SH-SY5Y (cell line): ENCODE measurements around the gene SPATA4.

ENCODE experiments used
- GATA2 ChIP-seq: IDR thresholded peaks from 2 replicates; pipeline ENCODE4 v1.6.1; 2011; ENCODE audit warnings: mild to moderate bottlenecking, low read depth, low read length
- GATA3 ChIP-seq: IDR thresholded peaks from 2 replicates; pipeline ENCODE4 v1.6.1; 2011; ENCODE audit warnings: low read depth, mild to moderate bottlenecking, low read length, moderate library complexity

Gene SPATA4

GRCh38 chr4:176195184-176195978 is at the start of gene SPATA4:
TSS of gene SPATA4 (minus strand) at chr4:176195585. CDS start at chr4:176195562, 23 bp downstream.
- TF ChIP-seq GATA2 = no peak
- TF ChIP-seq GATA3 = no peak

DNA sequence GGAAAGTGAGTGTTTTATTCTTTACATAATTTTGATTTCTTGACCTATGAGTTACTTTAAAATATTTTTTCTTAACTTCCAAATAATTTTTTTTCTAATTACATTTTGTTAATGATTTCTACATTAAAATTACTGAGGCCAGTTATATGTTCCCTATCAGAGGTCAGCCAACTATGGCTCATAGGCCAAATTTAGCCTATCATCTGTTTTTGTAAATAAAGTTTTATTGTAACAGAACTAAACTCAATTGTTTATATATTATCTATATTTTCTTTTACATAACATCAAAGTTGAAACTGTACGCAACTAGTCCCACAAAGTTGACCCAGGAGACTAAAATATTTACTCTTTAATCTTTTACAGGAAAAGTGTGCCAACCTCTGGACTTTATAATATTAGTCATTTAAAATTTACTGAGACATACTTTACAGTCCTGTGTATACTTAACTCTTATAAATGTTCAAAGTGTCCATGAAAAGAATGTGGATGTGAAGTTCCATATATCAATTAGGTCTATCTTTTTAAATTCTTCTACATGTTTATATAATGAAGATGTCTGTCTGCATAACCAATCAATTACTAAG is 47.5 kb upstream of the SPATA4 start:
- TF ChIP-seq GATA3 = no peak
- TF ChIP-seq GATA2 = no peak

DNA sequence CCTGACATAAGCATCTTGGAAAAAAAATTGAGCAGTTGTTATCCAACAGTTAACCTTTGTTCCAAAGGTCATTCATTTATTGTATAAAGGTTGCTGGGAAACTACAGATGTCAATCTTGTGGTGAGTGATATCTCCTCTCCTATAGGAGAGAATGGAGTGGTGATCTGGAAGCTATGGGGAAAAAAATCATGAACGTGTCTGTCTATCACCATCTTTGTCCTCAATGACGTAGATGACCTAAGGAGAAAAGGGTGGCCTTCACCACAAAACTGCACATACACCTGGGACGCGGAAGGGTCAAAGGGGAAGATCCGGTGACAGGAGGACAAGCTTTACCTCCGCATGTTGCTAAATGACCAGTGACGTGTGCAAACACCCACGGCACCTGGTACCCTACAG is 46.3 kb upstream of the SPATA4 start:
- no peak for TF ChIP-seq GATA2
- TF ChIP-seq GATA3 = no peak

GRCh38 chr4:176238826-176239225 is 43.4 kb upstream of the SPATA4 start:
- TF ChIP-seq GATA2 (no peak), GATA3 (no peak)

GRCh38 chr4:176238157-176238610 is 42.8 kb upstream of the SPATA4 start:
- TF ChIP-seq GATA2 (no peak), GATA3 (no peak)

- TF ChIP-seq GATA3 = no peak
- no peak for TF ChIP-seq GATA2
Measured at GRCh38 chr4:176236946-176237345, 41.6 kb upstream of the SPATA4 start.

DNA sequence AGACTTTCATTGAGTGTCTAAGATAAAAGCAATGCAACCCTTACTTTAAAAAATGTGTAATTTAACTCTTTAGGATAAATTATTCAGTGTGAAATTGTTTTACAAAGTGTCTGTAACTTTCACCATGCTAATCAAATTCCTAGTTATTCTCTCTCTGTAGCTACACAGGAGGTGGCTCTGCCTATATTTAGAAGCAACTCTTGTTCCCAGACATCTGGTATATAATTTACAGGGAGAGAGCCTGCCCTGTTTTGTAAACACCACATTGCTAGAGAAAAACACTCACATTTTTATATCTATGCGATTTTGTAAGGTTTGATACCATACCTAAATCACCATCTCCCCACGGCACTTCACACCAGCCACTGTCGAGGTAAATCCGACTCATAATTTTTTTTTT is 35.5 kb upstream of the SPATA4 start:
- no peak for TF ChIP-seq GATA2
- no peak for TF ChIP-seq GATA3

GRCh38 chr4:176229645-176230044 is 34.3 kb upstream of the SPATA4 start:
- TF ChIP-seq GATA2 = no peak
- TF ChIP-seq GATA3 = no peak

GRCh38 chr4:176226736-176227135 is 31.4 kb upstream of the SPATA4 start:
- TF ChIP-seq GATA2 = no peak
- TF ChIP-seq GATA3 = no peak

DNA sequence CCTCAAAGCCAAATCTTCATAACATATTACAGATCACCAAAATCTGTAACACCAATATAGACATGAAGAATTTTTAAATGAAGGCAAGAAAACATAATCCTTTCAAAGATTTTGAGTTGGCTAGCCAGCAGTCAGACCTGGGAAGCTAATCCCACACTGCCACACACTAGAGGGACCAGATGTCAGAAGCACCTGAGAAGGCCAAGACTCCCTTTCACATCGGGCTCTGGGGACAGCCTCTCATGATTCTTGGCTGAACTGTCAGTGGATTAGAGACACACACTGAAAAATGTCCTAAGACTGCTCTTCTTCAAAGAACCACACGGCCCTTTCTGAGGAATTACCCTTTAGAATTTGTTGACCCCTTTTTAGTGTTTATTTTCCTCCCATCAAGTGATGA is 28.2 kb upstream of the SPATA4 start:
- TF ChIP-seq GATA3 = no peak
- no peak for TF ChIP-seq GATA2

- TF ChIP-seq GATA3 = no peak
- TF ChIP-seq GATA2 = no peak
Measured at GRCh38 chr4:176222149-176222548, 26.8 kb upstream of the SPATA4 start.

GRCh38 chr4:176217510-176217909 is 22.1 kb upstream of the SPATA4 start:
- no peak for TF ChIP-seq GATA3

- TF ChIP-seq GATA3 = no peak
Measured at GRCh38 chr4:176210579-176211296, 15.4 kb upstream of the SPATA4 start.

DNA sequence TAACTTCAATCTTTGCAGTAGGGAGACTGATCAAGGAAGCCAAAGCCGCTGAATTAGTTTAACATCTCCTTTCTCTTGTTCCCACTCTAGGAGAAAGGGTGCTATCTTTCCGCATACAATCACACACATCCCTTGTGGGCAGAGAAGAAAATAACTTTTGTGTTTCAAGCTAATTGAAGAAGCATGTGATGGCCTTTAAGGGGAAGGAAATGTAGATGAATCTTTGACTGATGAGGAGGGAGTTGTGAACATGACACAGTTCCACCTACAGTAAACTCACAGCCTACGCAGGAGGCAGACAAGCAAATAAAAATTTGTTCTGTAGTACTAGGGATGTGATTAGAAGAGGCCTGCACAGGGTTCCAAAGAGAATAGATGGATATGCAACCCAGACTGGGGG is 14.7 kb upstream of the SPATA4 start:
- no peak for TF ChIP-seq GATA2
- TF ChIP-seq GATA3 = no peak

DNA sequence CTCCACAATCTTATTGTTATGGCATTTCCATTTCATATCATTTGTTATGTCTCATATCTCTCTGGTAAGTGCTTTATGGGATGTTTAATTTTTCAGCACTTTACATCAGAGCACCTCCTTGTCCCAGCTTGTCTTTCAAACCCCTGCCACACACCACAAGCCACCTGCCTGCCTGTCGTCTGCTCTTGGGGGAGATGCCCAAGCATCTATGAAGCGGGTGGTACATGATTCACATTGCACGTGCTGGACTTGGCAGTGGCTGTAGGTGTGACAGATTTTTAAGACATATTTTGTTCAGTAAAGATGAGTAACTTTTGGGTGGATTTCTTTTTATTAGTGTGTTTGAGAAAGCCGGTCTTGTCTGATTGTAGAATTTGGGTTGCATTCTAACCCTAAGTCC is 14.2 kb upstream of the SPATA4 start:
- TF ChIP-seq GATA2 = no peak
- TF ChIP-seq GATA3 = no peak
